NCI-H2107 treated with DMSO at 0.1 percent for 48 hours (cell line): ENCODE measurements around the gene GMDS.

Experiments used
- DNase-seq: peaks from one replicate; lab custom pipeline; 2025; ENCODE audit not compliant: unreplicated experiment; lab: John Stamatoyannopoulos, UW

Gene GMDS

DNA sequence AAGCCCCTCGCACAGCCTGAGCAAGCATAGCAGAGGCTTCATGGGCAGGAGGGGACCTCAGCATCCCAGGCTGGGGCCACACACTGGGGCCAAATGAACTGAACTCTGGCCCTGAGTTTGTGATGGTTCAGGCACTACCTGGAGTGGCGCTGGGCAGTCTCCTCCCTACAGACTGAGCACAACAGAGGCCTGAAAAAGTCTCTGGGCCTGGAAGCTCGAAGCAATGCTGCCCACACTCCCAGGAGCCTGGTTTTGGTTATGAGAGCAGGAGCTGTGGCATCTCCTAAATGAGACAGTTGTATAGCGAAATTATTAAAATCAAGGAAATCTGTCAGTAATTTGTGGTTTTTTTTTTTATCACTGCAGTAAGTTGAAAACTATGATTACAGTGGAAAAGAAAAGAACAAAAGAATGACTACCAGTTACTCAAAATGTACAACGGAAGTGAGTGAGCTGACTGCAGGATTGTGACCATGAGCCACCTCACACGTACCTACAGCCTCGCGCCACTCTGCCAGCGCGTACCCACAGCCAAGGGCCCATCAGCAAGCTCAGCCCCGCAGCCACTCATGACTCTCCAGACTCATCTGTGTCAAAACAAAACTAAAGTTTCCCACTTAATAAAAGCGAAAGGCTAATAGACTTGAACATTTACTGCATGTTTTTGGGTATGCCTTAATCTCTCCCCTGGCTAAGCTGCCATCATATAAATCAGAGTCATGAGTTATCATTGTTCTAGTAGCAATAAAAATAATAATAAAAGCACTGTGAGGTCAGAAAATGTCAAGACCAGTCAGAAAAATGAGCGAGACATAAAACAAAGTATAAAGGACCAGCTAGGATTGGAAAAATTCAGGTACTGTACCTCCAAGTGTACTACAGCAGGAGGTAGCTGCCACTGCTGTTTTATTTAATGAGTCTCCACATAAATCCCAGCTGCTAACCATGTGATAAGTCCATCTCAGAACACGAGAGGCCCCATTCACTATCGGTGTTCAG lies 458.7 kb downstream of the GMDS start:
- DNase-seq: no peak

DNA sequence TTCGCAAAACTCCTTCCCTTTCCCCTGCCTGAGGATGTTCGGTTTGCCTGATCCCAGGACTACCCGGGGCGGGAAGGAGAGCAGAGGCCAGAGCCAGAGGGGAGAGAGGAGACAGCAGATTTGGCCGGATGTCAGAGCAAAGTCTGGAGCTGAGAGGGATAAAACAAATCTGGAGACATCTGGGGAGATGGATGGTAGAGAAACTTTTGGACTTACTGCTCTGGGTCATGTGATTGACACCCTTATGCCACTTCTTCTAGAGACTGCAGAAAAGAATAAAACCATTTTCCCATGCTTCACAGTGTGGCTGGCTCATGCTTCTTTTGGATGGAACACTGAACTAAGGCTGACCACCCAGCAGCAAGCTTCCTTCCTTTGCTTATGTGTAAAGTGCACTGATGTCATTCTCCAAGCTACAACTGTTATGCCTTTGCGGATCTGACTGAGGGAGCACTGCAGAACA lies 461.0 kb downstream of the GMDS start:
- DNase-seq: no peak

- DNase-seq: no peak
Measured at GRCh38 chr6:1781817-1782184, 463.6 kb downstream of the GMDS start.

DNA sequence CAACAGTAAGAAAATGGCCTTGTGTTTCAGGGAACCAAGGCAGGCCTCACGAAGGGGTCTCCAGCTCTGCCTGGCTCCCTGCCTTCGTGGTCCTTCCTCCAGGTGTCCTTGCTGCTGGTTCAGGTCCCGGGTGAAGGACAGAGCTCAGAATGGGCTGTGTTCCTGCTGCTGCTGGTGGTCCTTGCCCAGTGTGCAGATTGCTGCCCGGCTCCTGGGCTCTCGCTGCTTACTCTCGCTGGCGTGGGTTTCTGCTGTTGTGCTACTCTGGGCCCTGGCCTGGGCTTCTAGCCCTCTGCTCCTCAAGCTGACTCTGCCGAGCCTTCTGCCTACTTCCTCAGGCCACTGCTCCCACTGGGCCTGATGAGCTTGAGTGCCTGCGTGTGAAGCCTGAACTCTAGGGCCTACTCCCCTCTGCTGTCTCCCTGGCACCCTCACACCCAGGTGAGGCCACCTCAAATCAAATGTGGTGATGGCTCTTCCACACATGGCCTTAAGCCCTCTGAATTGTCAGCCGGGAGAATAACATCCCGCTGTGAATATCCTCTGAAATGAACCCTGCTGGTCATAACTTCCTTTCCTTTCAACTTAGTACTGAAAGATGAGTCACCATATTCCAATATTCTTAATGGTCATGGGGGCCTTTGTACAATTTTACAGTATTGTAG lies 464.1 kb downstream of the GMDS start:
- DNase-seq: no peak

DNA sequence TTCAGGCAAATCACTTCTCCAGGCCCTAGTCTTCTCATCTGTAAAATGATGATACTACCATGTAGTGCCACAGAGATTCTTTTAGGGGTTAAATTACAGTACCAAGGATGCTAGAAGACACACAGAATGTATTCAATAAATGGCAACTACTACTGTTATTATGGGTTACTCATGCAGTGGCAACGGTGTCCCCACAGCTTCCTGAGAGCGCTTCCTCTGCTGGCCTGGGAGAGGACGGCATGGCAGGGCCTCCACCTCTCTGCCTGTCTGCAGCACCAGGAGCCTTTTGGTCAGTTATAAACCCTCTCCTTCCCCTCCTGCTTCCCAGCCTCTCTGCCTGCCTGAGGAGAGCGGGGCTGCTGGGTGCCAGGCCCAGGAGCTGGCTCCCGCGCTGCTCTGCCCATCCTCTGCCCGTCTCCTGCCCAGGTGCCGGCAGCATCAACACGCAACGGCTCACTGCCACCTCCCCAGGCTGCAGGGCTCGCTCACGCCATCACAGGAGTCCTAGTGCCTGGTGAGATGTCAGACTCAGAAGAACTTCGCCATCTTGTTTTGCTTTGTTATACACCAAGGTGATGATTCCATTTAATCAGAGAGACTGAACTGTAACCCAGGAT lies 465.0 kb downstream of the GMDS start:
- no peak for DNase-seq

DNA sequence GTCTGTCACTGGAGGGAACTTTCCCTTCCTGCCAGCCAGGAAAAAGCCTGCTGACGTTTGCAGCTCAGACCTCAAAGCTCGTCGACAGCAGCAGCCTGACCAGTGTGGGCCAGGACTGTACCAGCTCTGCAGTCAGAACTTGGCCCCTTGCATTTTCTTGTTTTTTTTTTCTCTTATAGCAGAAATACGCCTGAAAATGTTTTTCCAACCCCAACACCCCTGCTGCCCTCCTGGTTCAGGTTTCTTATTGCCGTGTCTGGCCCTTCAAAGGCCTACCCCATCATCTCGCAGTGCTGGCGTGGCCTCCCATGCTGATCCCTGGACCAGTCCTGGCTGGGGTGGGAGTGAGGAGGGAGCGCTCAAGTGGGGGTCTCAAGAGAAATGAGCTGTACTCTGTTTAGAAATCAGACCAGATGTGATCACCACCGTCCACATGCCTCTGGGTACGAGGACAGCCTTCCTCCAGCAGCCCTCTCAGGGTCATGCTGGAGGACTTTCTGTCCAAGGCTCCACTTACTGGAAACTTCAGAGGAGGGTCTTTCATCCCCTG lies 466.6 kb downstream of the GMDS start:
- DNase-seq: no peak

GRCh38 chr6:1777921-1778685 lies 467.3 kb downstream of the GMDS start:
- DNase-seq: no peak

- DNase-seq: no peak
Measured at GRCh38 chr6:1775441-1775840, 470.0 kb downstream of the GMDS start.

GRCh38 chr6:1774226-1774915 lies 471.0 kb downstream of the GMDS start:
- DNase-seq: no peak

GRCh38 chr6:1773700-1774099 lies 471.7 kb downstream of the GMDS start:
- DNase-seq: no peak

DNA sequence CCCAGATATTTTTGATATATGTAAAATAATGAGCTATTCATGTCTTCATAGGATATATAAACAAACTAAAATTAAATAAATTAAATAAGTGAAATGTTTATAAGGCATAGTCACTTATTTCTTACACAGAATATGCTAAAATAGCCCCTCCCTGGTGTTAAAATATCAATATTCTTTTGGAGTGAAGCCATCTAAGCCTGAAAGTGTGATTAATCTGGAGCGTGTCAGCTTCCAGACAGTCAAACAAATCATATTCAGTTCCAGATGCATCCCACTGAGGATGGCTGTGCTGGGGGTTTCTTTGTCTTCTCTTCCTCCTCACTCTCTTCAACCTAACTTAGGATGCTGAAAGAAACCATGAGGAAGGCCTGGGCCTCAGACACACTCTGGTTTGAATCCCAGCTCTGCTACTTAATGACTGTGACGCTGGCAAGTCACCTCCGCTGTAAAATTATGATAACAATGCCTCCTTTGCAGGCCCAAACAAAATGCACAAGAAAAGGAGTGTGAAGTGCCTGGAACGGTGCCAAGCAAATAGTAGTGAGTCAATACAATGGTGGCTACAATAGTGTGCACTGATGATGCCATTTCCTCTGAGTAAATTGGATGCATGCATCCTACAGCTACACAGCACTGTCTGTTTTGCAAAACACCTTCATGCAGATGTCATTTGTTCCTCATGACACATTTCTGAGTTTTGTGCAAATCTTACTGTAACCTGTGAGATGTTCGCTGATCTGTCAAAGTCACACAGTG lies 474.3 kb downstream of the GMDS start:
- peak; percentile 52 for DNase-seq

- no peak for DNase-seq
Measured at GRCh38 chr6:1770435-1770843, 475.0 kb downstream of the GMDS start.

GRCh38 chr6:1767481-1768246 lies 477.7 kb downstream of the GMDS start:
- DNase-seq: no peak

DNA sequence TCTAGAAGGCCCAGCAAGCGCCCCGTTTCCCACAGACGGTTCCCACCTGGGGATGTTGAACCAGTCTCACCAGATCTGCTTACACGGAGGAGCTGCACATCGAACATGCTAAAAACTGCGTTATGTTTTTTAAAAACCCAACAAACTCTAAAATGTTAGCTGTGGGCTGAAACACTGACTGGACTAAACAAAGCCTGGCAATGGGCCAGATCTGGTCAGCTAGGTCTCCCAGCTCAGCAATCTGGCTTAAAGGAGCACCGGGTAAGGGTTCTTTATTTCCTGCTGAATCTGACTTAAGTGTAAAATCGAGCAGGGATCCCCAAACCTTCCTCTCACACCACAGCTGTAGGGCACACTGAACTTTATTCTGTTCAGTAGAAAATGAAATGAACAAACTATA lies 478.8 kb downstream of the GMDS start:
- no peak for DNase-seq

DNA sequence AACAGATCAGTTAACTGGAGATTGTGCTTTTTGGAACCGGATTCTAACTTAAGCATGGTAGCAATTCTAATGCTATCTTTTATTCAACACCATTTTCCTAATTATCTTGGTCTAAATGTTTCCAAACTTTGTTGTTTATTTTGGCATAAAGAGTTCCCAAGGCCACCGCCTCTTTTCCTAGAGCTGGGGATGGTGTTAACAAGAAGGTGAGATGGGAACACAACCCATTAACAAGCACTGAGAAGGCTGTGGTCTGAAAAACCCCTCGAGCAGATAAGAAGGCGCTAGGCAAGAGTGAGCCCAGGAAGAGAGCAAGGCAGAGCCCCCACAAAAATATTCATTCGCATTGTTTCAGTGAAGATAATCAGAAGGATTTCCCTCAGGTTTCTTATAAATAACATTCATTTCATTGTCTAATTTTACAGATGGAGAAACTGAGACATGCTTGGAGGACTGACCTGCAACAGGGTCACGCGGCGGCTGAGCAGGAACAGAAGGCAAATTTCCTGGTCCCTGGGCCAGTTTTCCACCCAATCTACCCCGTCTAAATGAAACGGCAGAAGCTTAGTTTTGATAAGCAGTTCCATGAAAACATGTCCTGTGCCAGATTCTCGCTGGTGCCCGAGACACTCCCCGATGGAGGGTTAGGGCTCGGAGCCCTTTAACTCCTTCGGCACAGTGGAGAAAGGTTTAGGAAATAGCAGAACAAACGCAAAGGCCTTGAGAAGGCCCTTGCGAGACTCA lies 480.1 kb downstream of the GMDS start:
- DNase-seq: no peak

DNA sequence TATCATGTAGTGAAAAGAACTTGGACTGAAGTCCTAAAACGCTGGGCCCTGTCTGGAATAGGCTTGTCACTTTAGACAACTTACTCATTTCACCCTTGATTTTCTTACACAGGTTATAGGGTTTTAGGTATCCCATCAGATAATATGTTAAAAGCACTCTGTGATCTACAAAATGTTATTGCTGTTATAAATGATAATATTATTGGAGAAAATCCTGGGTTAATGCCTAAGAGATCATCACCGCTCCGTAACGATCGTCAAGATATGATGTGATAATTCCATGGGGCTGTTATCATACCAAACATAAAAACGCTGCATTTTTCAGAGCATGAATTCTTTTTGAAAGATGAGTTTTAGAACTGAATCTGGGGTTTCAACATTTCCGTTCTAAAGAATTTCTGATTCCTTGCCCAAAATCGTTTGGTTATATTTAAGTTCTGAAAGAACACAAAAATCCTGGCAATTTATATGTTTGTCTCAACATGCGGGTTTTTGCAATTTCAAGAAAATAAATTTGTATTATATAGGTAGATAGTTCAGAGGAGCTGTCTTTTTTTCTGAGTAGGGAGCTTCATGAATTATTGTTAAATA lies 480.9 kb downstream of the GMDS start:
- DNase-seq: no peak

DNA sequence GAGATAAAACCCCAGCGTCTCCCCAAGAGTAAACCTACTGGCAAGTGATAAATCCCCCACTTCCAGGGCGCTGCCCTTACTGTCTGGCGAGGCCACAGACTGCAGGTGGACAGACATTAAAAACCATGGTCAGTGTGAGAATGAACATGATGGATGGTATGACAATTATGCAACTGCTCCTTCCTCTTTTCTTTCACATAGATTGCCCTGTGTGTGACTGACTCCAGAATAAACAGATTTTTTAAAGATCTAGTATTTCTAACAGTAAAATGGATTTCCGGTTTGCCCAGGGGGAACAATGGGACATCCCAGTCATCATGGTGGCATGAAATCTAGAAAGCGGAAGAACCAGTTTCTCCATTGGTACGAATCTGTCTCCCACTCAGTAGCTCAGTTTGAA lies 482.0 kb downstream of the GMDS start:
- DNase-seq: no peak

GRCh38 chr6:1762203-1762602 lies 483.2 kb downstream of the GMDS start:
- DNase-seq: peak; percentile 5
